K562 (cell line): Measurements from ENCODE around the gene MTMR6. TPM values are rescaled to one million over a fixed set of nuclear protein-coding genes. Genes with fewer than 3 reads are reported as not detected.

Experiments
- ATAC-seq: fragments of 200-7000 bp; cut with Tn5 transposase; 3 replicates; pipeline ENCODE4 v1.9.1; 2020; ENCODE audit warnings: moderate library complexity
- BruUV-seq: library from RNA; stranded (reverse); fragments of 400-500 nt; replicated peaks from 2 replicates; lab custom pipeline; 2021; lab: Mats Ljungman, UMichigan
- CTCF ChIA-PET: fragments of 300-600 bp; formaldehyde crosslinking; extraction: SDS; loops from one replicate; lab custom pipeline; 2021; ENCODE audit warnings: low intra/inter-chr PET ratio; lab: Yijun Ruan, JAX
- POLR2A ChIA-PET: fragments of 300-600, 350-650 bp; sonication (Branson Sonifier 250); formaldehyde crosslinking; extraction: SDS; loops from one replicate; lab custom pipeline; 2021; ENCODE audit warnings: antibody characterized with exemption, inconsistent platforms; lab: Yijun Ruan, JAX
- DNase-seq, 4 experiments: peaks; one replicate each; pipeline versions ENCODE4 v3.0.0 to v3.0.0-alpha.2; 2011 to 2018; ENCODE audit warnings: low spot score in 3 of 4, mixed read lengths in 3 of 4; ENCODE audit errors: extremely low read depth in 1 of 4
- FAIRE-seq: peaks from 2 replicates; lab custom pipeline; 2011; peaks lifted over from hg19 to GRCh38; lab: Jason Lieb, UNC
- H2AFZ ChIP-seq: 2 replicates; pipeline ENCODE4 v1.6.0; 2011; ENCODE audit warnings: low read depth, low read length, control low read depth, inconsistent platforms
- H3K27ac ChIP-seq: fragments of 200-600 bp; 3 replicates; pipeline ENCODE4 v1.8.0; 2011; ENCODE audit warnings: low read depth, mild to moderate bottlenecking, control low read depth, inconsistent platforms, low read length, moderate library complexity, mixed read lengths; ENCODE audit errors: extremely low read depth
- H3K27me3 ChIP-seq, 2 experiments: fragments of 300-600 bp in 1 of 2; 2 replicates in 1 of 2; 3 replicates in 1 of 2; pipeline versions ENCODE4 v1.6.0 to v1.8.0; 2011; ENCODE audit warnings: inconsistent platforms in 2 of 2, low read length in 2 of 2, mild to moderate bottlenecking in 1 of 2, mixed read lengths in 1 of 2, moderate library complexity in 1 of 2; ENCODE audit not compliant: control insufficient read depth in 2 of 2, insufficient read depth in 2 of 2
- H3K36me3 ChIP-seq: fragments of 300-600 bp; 3 replicates; pipeline ENCODE4 v1.8.0; 2011; ENCODE audit warnings: mild to moderate bottlenecking, low read length, inconsistent platforms; ENCODE audit not compliant: control insufficient read depth, insufficient read depth
- H3K4me1 ChIP-seq, 2 experiments: fragments of 200-600 bp in 1 of 2; replicated peaks in 1 of 2; 2 replicates in 1 of 2; 3 replicates in 1 of 2; pipeline versions ENCODE4 v1.5.1 to v1.8.0; 2011; ENCODE audit warnings: inconsistent platforms in 2 of 2, low read length in 2 of 2, mild to moderate bottlenecking in 1 of 2, mixed read lengths in 1 of 2, moderate library complexity in 1 of 2; ENCODE audit not compliant: control insufficient read depth in 2 of 2, insufficient read depth in 2 of 2
- H3K4me2 ChIP-seq: 2 replicates; pipeline ENCODE4 v1.6.1; 2011; ENCODE audit warnings: low read length, control low read depth, inconsistent platforms, mixed read lengths; ENCODE audit not compliant: insufficient read depth
- H3K4me3 ChIP-seq: fragments of 200-600 bp; sonication (generic), shearing (Covaris generic); 2 replicates; pipeline ENCODE4 v1.5.1; 2016; ENCODE audit warnings: control low read depth, inconsistent platforms
- H3K79me2 ChIP-seq: fragments of 200-600 bp; 3 replicates; pipeline ENCODE4 v1.8.0; 2011; ENCODE audit warnings: low read length, inconsistent platforms; ENCODE audit not compliant: control insufficient read depth, insufficient read depth
- H3K9ac ChIP-seq, 2 experiments: 2 replicates each; pipeline versions ENCODE4 v1.6.0 to v1.6.1; 2011; ENCODE audit warnings: low read depth in 2 of 2, low read length in 2 of 2, control low read depth in 1 of 2, inconsistent platforms in 1 of 2, mild to moderate bottlenecking in 1 of 2, mixed read lengths in 1 of 2; ENCODE audit not compliant: insufficient read depth in 1 of 2
- H3K9me1 ChIP-seq: one replicate; pipeline ENCODE4 v1.6.0; 2011; ENCODE audit warnings: inconsistent platforms, mild to moderate bottlenecking, low read length, moderate library complexity; ENCODE audit not compliant: control insufficient read depth, insufficient read depth
- H3K9me3 ChIP-seq: replicated peaks from 2 replicates; pipeline ENCODE4 v1.5.1; 2011; ENCODE audit warnings: low read depth, low read length, inconsistent platforms; ENCODE audit not compliant: control insufficient read depth, insufficient read depth
- H4K20me1 ChIP-seq: replicated peaks from 2 replicates; pipeline ENCODE4 v1.6.1; 2011; ENCODE audit warnings: low read length, inconsistent platforms, mixed read lengths; ENCODE audit not compliant: control insufficient read depth, insufficient read depth
- BCLAF1 ChIP-seq, 2 experiments: fragments of 450-650 bp in 1 of 2; IDR thresholded peaks; 2 replicates each; pipeline ENCODE4 v1.6.1; 2011 to 2017; ENCODE audit warnings: low read depth in 2 of 2, antibody characterized with exemption in 1 of 2, borderline replicate concordance in 1 of 2, low read length in 1 of 2, mild to moderate bottlenecking in 1 of 2, mixed read lengths in 1 of 2; ENCODE audit not compliant: control insufficient read depth in 1 of 2
- BCOR ChIP-seq: fragments of 450-650 bp; IDR thresholded peaks from 2 replicates; pipeline ENCODE4 v1.6.1; 2016
- BRCA1 ChIP-seq, 2 experiments: fragments of 450-650 bp in 1 of 2; sonication (generic) in 1 of 2; formaldehyde crosslinking in 1 of 2; IDR thresholded peaks; 2 replicates each; pipeline versions ENCODE4 v1.5.0 to v1.6.1; 2017 to 2020; ENCODE audit warnings: mild to moderate bottlenecking in 1 of 2, missing genetic modification reagents in 1 of 2
- CAMTA2 ChIP-seq: fragments of 250-450 bp; sonication (Bioruptor Pico); conservative IDR thresholded peaks from 2 replicates; pipeline ENCODE4 v1.5.1; 2022
- CTCFL ChIP-seq: IDR thresholded peaks from 2 replicates; pipeline ENCODE4 v1.6.1; 2011; ENCODE audit warnings: borderline replicate concordance, low read depth, mild to moderate bottlenecking, moderate library complexity, low read length; ENCODE audit not compliant: insufficient read depth, poor library complexity, severe bottlenecking
- FOXM1 ChIP-seq, 2 experiments: fragments of 450-650 bp in 1 of 2; sonication (generic) in 1 of 2; formaldehyde crosslinking in 1 of 2; IDR thresholded peaks; 2 replicates each; pipeline versions ENCODE4 v1.6.1 to v1.9.0; 2017 to 2022; ENCODE audit warnings: low read depth in 2 of 2, mild to moderate bottlenecking in 2 of 2, missing genetic modification reagents in 1 of 2, moderate library complexity in 1 of 2
- HDAC6 ChIP-seq: IDR thresholded peaks from 2 replicates; pipeline ENCODE4 v1.6.1; 2012; ENCODE audit warnings: low read depth, mild to moderate bottlenecking, control low read depth, inconsistent platforms, low read length, moderate library complexity
- HMGXB4 ChIP-seq: sonication (generic); formaldehyde crosslinking; IDR thresholded peaks from 2 replicates; pipeline ENCODE4 v1.8.1; 2023; ENCODE audit warnings: mild to moderate bottlenecking, missing genetic modification reagents
- NR2F6 ChIP-seq: fragments of 450-650 bp; formaldehyde crosslinking; IDR thresholded peaks from 2 replicates; pipeline ENCODE4 v1.4.0; 2020; ENCODE audit warnings: mild to moderate bottlenecking
- YBX1 ChIP-seq: fragments of 450-650 bp; IDR thresholded peaks from 2 replicates; pipeline ENCODE4 v1.7.1; 2016; ENCODE audit warnings: mild to moderate bottlenecking
- ZNF644 ChIP-seq: fragments of 200-800 bp; sonication (Bioruptor generic); IDR thresholded peaks from 2 replicates; pipeline ENCODE4 v1.6.1; 2016; ENCODE audit warnings: low read depth, missing genetic modification characterization, missing compliant biosample characterization
- WGBS: fragments of 100-300 bp; shearing (Covaris generic); methylation state at CpG from one replicate; pipeline ENCODE4 v1.1.6; 2016; ENCODE audit warnings: low coverage, mixed read lengths; ENCODE audit not compliant: insufficient coverage; ENCODE audit errors: missing lambda C conversion rate; 5-methylcytosine and 5-hydroxymethylcytosine counted together
- in situ Hi-C: fragments of 300-500 bp; cut with MboI; formaldehyde crosslinking; loops from 4 replicates; pipeline ENCODE4 v1.15.0; 2018; ENCODE audit warnings: inconsistent platforms, mixed read lengths
- intact Hi-C: fragments of 100-400 bp; cut with micrococcal nuclease; formaldehyde crosslinking; loops from 2 replicates; pipeline ENCODE4 v1.14.2; 2022
- polyA plus RNA-seq, 8 experiments: library from polyadenylated mRNA; depleted of rRNA in 4 of 8; stranded (reverse) in 5 of 8; unstranded in 3 of 8; fragments of >200 nt; fragmentation: Nextera tagmentation in 2 of 8; fragmentation: Illumina TruSeq in 1 of 8; extraction: Ambion mirVana in 2 of 8; extraction: Trizol in 1 of 8; gene quantifications; 2 replicates each; pipeline versions ENCODE4 v1.2.1 to v1.2.3, GENCODE V29; 2011 to 2014; ENCODE audit warnings: inconsistent platforms in 1 of 8, missing spikeins in 1 of 8
- total RNA-seq, 7 experiments: library from RNA; depleted of rRNA in 6 of 7; stranded (reverse); fragments of >200 nt in 6 of 7; fragmentation: Illumina TruSeq in 2 of 7; extraction: Trizol in 2 of 7; gene quantifications; 2 replicates each; pipeline versions ENCODE4 v1.2.1 to v1.2.3, GENCODE V29; 2011 to 2021; ENCODE audit warnings: low replicate concordance in 1 of 7

Gene MTMR6
- total and polyA plus RNA-seq, 9 of the 15 experiments (the other 6 are each of a cell fraction or from before 2014, with no cell fraction given), result 3.9 to 10.8 (median 7.7) TPM

GRCh38 chr13:25319771-25320170 lies 32.5 kb upstream of the MTMR6 start:
- BruUV-seq, result no TSS peak
- DNase-seq, result no peak
- no peaks in the 10 kb centered on the region for H3K27me3 ChIP-seq
- 100% methylated on average over 1 of the region's 1 CpG for WGBS
- H4K20me1 ChIP-seq, result no peaks in the 10 kb centered on the region
- H3K9me1 ChIP-seq, result no peaks in the 10 kb centered on the region
- no peaks in the 10 kb centered on the region for H3K9me3 ChIP-seq
- no peak overlapping the region for H2AFZ ChIP-seq
- H3K27ac ChIP-seq, result no peak overlapping the region
- ChIA-PET CTCF (no interaction called here), POLR2A (no interaction called here)
- in situ Hi-C loops, result no loop called here
- H3K4me3 ChIP-seq, result no peak overlapping the region
- intact Hi-C loops, result no loop called here
- peaks cover 8% of the 10 kb centered on the region; the same call in 2 of the 3 replicates for H3K79me2 ChIP-seq
- no peak for ATAC-seq
- peaks cover 94% of the 10 kb centered on the region for H3K36me3 ChIP-seq
- H3K9ac ChIP-seq, result no peak overlapping the region
- no peaks in the 10 kb centered on the region for H3K4me1 ChIP-seq
- no peak overlapping the region for H3K4me2 ChIP-seq
- no peak for FAIRE-seq
- TF ChIP-seq HMGXB4 (CRISPR knock-in tag) (no peak), BRCA1 (IDR thresholded peaks at IDR 0.05) (no peak), BRCA1 (CRISPR knock-in tag; IDR thresholded peaks at IDR 0.05) (no peak), NR2F6 (no peak), HDAC6 (no peak), CTCFL (no peak), ZNF644 (tag) (no peak), BCOR (no peak), CAMTA2 (CRISPR knock-in tag) (no peak), YBX1 (no peak), FOXM1 (IDR thresholded peaks at IDR 0.05; ENCODE audit: low read depth) (no peak), FOXM1 (CRISPR knock-in tag; IDR thresholded peaks at IDR 0.05; ENCODE audit: low read depth) (no peak), BCLAF1 (IDR thresholded peaks at IDR 0.05; ENCODE audit: borderline replicate concordance in 1 of 2, control insufficient read depth in 1 of 2, low read depth in 2 of 2, low read length in 1 of 2) (no peak)
